Endodermal cell (in vitro differentiated cells): Measurements from ENCODE around the gene ESCO1. TPM values are rescaled to one million over a fixed set of nuclear protein-coding genes. Genes with fewer than 3 reads are reported as not detected.

Source experiments
- DNase-seq: peaks from one replicate; pipeline ENCODE4 v3.0.0-alpha.2; 2017
- H3K27ac ChIP-seq: 2 replicates; pipeline ENCODE4 v1.5.1; 2013; ENCODE audit warnings: mild to moderate bottlenecking, low read depth, low read length, moderate library complexity
- H3K27me3 ChIP-seq: 2 replicates; pipeline ENCODE4 v1.6.1; 2013; ENCODE audit warnings: mild to moderate bottlenecking, low read length, moderate library complexity; ENCODE audit not compliant: insufficient read depth, control insufficient read depth, poor library complexity, severe bottlenecking
- H3K36me3 ChIP-seq: 2 replicates; pipeline ENCODE4 v1.7.0; 2013; ENCODE audit warnings: mild to moderate bottlenecking, low read length, moderate library complexity; ENCODE audit not compliant: control insufficient read depth, insufficient read depth
- H3K4me1 ChIP-seq: one replicate; pipeline ENCODE4 v1.7.0; 2013; ENCODE audit warnings: low read length; ENCODE audit not compliant: control insufficient read depth, insufficient read depth
- H3K4me3 ChIP-seq: 2 replicates; pipeline ENCODE4 v1.5.1; 2013; ENCODE audit warnings: mild to moderate bottlenecking, low read length, moderate library complexity
- H3K9ac ChIP-seq: 2 replicates; pipeline ENCODE4 v1.6.1; 2013; ENCODE audit warnings: mild to moderate bottlenecking, low read length, moderate library complexity; ENCODE audit not compliant: poor library complexity, severe bottlenecking; ENCODE audit errors: extremely low read depth
- H3K9me3 ChIP-seq: 2 replicates; pipeline ENCODE4 v1.6.1; 2013; ENCODE audit warnings: mild to moderate bottlenecking, low read length, moderate library complexity; ENCODE audit not compliant: control insufficient read depth
- H3K27ac Mint-ChIP-seq: 2 replicates; pipeline ENCODE4 v1.8.0; 2020; ENCODE audit warnings: mixed read lengths
- H3K27me3 Mint-ChIP-seq: 2 replicates; pipeline ENCODE4 v1.8.0; 2021; ENCODE audit warnings: mild to moderate bottlenecking, mixed read lengths; ENCODE audit not compliant: insufficient read depth
- H3K36me3 Mint-ChIP-seq: 2 replicates; pipeline ENCODE4 v1.8.0; 2020; ENCODE audit warnings: low read depth, mixed read lengths
- H3K4me1 Mint-ChIP-seq: 2 replicates; pipeline ENCODE4 v1.8.0; 2020; ENCODE audit warnings: mixed read lengths
- H3K4me3 Mint-ChIP-seq: 2 replicates; pipeline ENCODE4 v1.8.0; 2020; ENCODE audit warnings: mild to moderate bottlenecking, moderate library complexity, mixed read lengths
- H3K9me3 Mint-ChIP-seq: 2 replicates; pipeline ENCODE4 v1.8.0; 2020; ENCODE audit warnings: mild to moderate bottlenecking, mixed read lengths
- CTCF ChIP-seq: fragments of 200-600 bp; sonication (generic); conservative IDR thresholded peaks from 2 replicates; pipeline ENCODE4 v1.5.0; 2021; ENCODE audit warnings: antibody characterized with exemption, mild to moderate bottlenecking
- WGBS, 2 experiments: methylation state at CpG; one replicate each; pipeline versions ENCODE4 v1.1.5 to v1.1.7; 2013; ENCODE audit warnings: missing lambda C conversion rate in 2 of 2, mixed read lengths in 1 of 2; ENCODE audit not compliant: insufficient coverage in 1 of 2, insufficient read length in 1 of 2; 5-methylcytosine and 5-hydroxymethylcytosine counted together
- total RNA-seq, 2 donors: library from RNA; stranded (reverse); fragmentation: NEBNext Ultra II Directional in 1 of 2; extraction: Animal tissue kit (Norgen Biotek cat#: 25700) in 1 of 2; gene quantifications; 2 replicates in 1 of 2; 3 replicates in 1 of 2; pipeline ENCODE4 v1.2.1, GENCODE V29; 2021

Gene ESCO1
- total RNA-seq, 2 donors from 2014 or later = 33.3 to 39.4 TPM

- peak; percentile 57 for TF ChIP-seq CTCF
- Mint-ChIP-seq H3K36me3 (peaks cover 8% of the 10 kb centered on the region), H3K27ac (peak overlapping the region; percentile 99), H3K9me3 (peaks cover 6% of the 10 kb centered on the region), H3K4me1 (peaks cover 6% of the 10 kb centered on the region), H3K4me3 (peak overlapping the region; percentile 99), H3K27me3 (no peaks in the 10 kb centered on the region)
- Histone ChIP-seq H3K4me3 (peak overlapping the region; percentile 98), H3K9me3 (peaks cover 4% of the 10 kb centered on the region), H3K9ac (peak overlapping the region; percentile 79), H3K27ac (peak overlapping the region; percentile 92), H3K27me3 (no peaks in the 10 kb centered on the region), H3K36me3 (peaks cover 10% of the 10 kb centered on the region), H3K4me1 (no peaks in the 10 kb centered on the region)
- 1% methylated on average over 17 to 67 of the region's 67 CpGs for WGBS, 2 experiments
- DNase-seq = peak; percentile 90
Observed at GRCh38 chr18:21599585-21600525, 649 bp downstream of the ESCO1 start.

GRCh38 chr18:21598726-21599584 is 1.5 kb downstream of the ESCO1 start:
- H3K9ac ChIP-seq = peak overlapping the region; percentile 79

More at GRCh38 chr18:21598726-21599584, 1.5 kb downstream of the ESCO1 start:
- H3K27me3 Mint-ChIP-seq = no peaks in the 10 kb centered on the region
- H3K27ac Mint-ChIP-seq = peak overlapping the region; percentile 99
- H3K36me3 Mint-ChIP-seq = peaks cover 14% of the 10 kb centered on the region
- H3K27me3 ChIP-seq = no peaks in the 10 kb centered on the region
- H3K4me1 Mint-ChIP-seq = peaks cover 6% of the 10 kb centered on the region
- no peak overlapping the region for H3K27ac ChIP-seq
- no peak for TF ChIP-seq CTCF
- peaks cover 19% of the 10 kb centered on the region for H3K36me3 ChIP-seq
- peak; percentile 65 for DNase-seq
- peak overlapping the region; percentile 99 for H3K4me3 Mint-ChIP-seq
- H3K4me3 ChIP-seq = peak overlapping the region; percentile 98
- H3K9me3 Mint-ChIP-seq = peaks cover 11% of the 10 kb centered on the region
- peaks cover 10% of the 10 kb centered on the region for H3K9me3 ChIP-seq
- no peaks in the 10 kb centered on the region for H3K4me1 ChIP-seq
- 57 to 58% methylated on average over 8 to 18 of the region's 18 CpGs for whole genome bisulfite sequencing, 2 experiments
